ENCODE measurements around the gene ARID2. TPM values are rescaled to one million over a fixed set of nuclear protein-coding genes. Genes with fewer than 3 reads are reported as not detected.
A peak's percentile ranks its signal among the peaks of the same experiment; 100 is the strongest.

Gene ARID2
- total and polyA plus RNA-seq, 2 experiments from 2014 or later, result 26.5 to 54.9 TPM

GRCh38 chr12:45774508-45775162 lies 45.1 kb downstream of the ARID2 start:
- TF ChIP-seq NANOG (IDR thresholded peaks at IDR 0.05; ENCODE audit: borderline replicate concordance), result no peak
- TF ChIP-seq ZNF462 (CRISPR knock-in tag; IDR thresholded peaks at IDR 0.05), result no peak
- TF ChIP-seq, protein P1, sequence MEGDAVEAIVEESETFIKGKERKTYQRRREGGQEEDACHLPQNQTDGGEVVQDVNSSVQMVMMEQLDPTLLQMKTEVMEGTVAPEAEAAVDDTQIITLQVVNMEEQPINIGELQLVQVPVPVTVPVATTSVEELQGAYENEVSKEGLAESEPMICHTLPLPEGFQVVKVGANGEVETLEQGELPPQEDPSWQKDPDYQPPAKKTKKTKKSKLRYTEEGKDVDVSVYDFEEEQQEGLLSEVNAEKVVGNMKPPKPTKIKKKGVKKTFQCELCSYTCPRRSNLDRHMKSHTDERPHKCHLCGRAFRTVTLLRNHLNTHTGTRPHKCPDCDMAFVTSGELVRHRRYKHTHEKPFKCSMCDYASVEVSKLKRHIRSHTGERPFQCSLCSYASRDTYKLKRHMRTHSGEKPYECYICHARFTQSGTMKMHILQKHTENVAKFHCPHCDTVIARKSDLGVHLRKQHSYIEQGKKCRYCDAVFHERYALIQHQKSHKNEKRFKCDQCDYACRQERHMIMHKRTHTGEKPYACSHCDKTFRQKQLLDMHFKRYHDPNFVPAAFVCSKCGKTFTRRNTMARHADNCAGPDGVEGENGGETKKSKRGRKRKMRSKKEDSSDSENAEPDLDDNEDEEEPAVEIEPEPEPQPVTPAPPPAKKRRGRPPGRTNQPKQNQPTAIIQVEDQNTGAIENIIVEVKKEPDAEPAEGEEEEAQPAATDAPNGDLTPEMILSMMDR (conservative IDR thresholded peaks at IDR 0.05; ENCODE audit: low read depth in 2 of 2), result no peak
- no peak for TF ChIP-seq REST (IDR thresholded peaks at IDR 0.05; ENCODE audit: unreplicated experiment)
- TF ChIP-seq JUNB (IDR thresholded peaks at IDR 0.05; ENCODE audit: unreplicated experiment), result no peak
- no peak for TF ChIP-seq CREB1 (CRISPR knock-in tag; IDR thresholded peaks at IDR 0.05; ENCODE audit: low read depth)
- no peak for TF ChIP-seq EZH2 (IDR thresholded peaks at IDR 0.05; ENCODE audit: low read depth, unreplicated experiment)
- TF ChIP-seq ETS1 (IDR thresholded peaks at IDR 0.05), result no peak
- no peak for TF ChIP-seq STAT1 (IDR thresholded peaks at IDR 0.05; ENCODE audit: unreplicated experiment)
- no peak for TF ChIP-seq POLR2AphosphoS5 (IDR thresholded peaks at IDR 0.05; ENCODE audit: low read depth)
- no peak for TF ChIP-seq ZNF114 (CRISPR knock-in tag; IDR thresholded peaks at IDR 0.05)
- no peak for TF ChIP-seq EZH2phosphoT487 (IDR thresholded peaks at IDR 0.05; ENCODE audit: unreplicated experiment)
- no peak for TF ChIP-seq ZNF331 (CRISPR knock-in tag; IDR thresholded peaks at IDR 0.05; ENCODE audit: low read depth)
- H3K27me3 ChIP-seq (ENCODE audit: insufficient read depth), result no peaks in the 10 kb centered on the region
- Mint-ChIP-seq H3K27ac (no peak overlapping the region), H3K4me3 (no peak overlapping the region), H3K4me1 (peaks cover 23% of the 10 kb centered on the region), H3K27me3 (ENCODE audit: insufficient read depth, low read depth, poor library complexity) (no peaks in the 10 kb centered on the region), H3K36me3 (ENCODE audit: low read depth) (peaks cover 10% of the 10 kb centered on the region), H3K9me3 (peaks cover 10% of the 10 kb centered on the region)
- peaks cover 14% of the 10 kb centered on the region for H3K4me1 ChIP-seq (ENCODE audit: insufficient read depth)
- peaks cover 23% of the 10 kb centered on the region for H4K20me1 ChIP-seq (replicated peaks; ENCODE audit: insufficient read depth)
- H3K4me2 ChIP-seq, result no peak overlapping the region
- H3F3A ChIP-seq (replicated peaks; ENCODE audit: low read depth), result no peaks in the 10 kb centered on the region
- ATAC-seq (no peak), DNase-seq (ENCODE audit: low spot score) (no peak)
- no peak overlapping the region for H2AFZ ChIP-seq
- peaks cover 92% of the 10 kb centered on the region for H3K79me2 ChIP-seq (replicated peaks; ENCODE audit: insufficient read depth)
- H3K9me2 ChIP-seq (ENCODE audit: insufficient read depth), result no peaks in the 10 kb centered on the region
- H3K27ac ChIP-seq (ENCODE audit: low read depth), result peak overlapping the region; percentile 24; the same call in 1 of the 2 replicates
- no peaks in the 10 kb centered on the region for H3K36me3 ChIP-seq (ENCODE audit: insufficient read depth)
- H3K4me3 ChIP-seq, result no peak overlapping the region
